Activated CD8-positive, alpha-beta memory T cell treated with anti-CD3 and anti-CD28 coated beads, Interleukin-2, amount 50 U/mL, for 48 hours (primary cell): Measurements from ENCODE around the gene METTL21A.
"Not testable (repeated sequence)": the region's sequence is repeated elsewhere in the genome, so short reads cannot be mapped to it uniquely, and the experiment has no call there.

Source experiments
- DNase-seq: peaks from one replicate; pipeline ENCODE4 v3.0.0-alpha.2; 2020

The METTL21A gene

GRCh38 chr2:207625014-207625907 lies at the start of gene METTL21A:
Gene METTL21A, minus strand, starts transcription at chr2:207625394. Its CDS starts 1,019 bp downstream, at chr2:207624375.
- peak; percentile 94 for DNase-seq

- DNase-seq = no peak
These were observed 49.6 kb upstream of the METTL21A start for GRCh38 chr2:207674826-207675225.

GRCh38 chr2:207674266-207674774 lies 49.1 kb upstream of the METTL21A start:
- no peak for DNase-seq

DNA sequence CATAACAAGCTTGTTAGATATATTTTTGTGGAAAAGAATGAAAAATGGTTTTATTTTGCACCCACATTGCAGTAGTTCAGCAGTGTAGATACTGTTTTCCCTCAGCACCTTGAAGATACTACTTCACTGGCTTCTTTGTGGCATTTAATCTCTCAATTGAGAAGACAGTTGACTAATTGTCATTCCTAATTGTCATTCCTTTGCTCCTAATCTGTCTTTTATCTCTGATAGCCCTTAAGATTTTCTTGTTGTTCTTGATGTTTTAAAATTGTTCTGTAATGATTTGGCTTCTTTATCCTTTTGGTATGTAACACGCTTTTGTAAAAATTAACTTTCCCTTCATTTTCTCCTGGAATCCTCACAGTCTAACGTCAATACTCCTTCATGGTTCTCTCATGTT lies 48.2 kb upstream of the METTL21A start:
- no peak for DNase-seq

DNA sequence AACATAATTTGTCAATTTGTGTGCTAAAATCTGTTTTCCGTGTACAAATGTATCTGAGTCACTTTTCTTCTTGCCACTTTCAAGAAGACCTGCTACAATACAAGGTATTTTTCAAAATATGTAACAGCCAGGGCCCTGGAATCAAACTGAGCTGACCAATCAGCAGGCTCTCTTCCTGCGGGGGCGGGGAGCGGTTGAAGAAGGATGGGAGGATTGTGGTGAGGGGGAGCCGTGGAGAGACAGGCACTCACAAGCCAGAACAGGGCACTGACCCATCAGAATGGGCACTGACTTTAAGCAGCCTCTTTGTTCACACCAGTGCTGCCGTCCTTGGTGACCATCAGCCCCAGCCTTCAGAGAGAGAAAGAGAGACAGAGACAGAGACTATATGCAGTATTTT lies 45.7 kb upstream of the METTL21A start:
- no peak for DNase-seq

- DNase-seq = no peak
These were observed 38.8 kb upstream of the METTL21A start for GRCh38 chr2:207663870-207664545.

- no peak for DNase-seq
These were observed 37.0 kb upstream of the METTL21A start for GRCh38 chr2:207662203-207662602.

- DNase-seq = no peak
These were observed 35.8 kb upstream of the METTL21A start for GRCh38 chr2:207660994-207661393.

- DNase-seq = no peak
These were observed 33.0 kb upstream of the METTL21A start for GRCh38 chr2:207658156-207658555.

DNA sequence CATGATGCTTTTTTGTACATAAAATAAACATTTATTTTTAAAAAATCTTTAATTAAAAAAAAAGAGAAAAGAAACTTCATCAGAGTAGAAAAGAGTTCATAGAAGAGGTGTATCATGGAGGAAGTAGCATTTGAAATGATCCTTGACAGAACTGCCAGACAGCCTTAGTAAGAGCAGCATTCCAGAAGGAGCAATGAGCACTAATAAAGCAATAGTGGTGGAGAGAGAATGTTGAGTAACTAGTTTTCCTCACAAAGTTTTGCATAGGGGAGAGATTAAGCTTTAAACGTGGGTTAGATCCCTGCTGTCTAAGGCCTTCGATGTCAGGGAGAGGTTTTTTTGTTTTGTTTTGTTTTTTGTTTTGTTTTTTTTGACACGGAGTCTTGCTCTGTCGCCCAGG lies 29.8 kb upstream of the METTL21A start:
- no peak for DNase-seq

DNA sequence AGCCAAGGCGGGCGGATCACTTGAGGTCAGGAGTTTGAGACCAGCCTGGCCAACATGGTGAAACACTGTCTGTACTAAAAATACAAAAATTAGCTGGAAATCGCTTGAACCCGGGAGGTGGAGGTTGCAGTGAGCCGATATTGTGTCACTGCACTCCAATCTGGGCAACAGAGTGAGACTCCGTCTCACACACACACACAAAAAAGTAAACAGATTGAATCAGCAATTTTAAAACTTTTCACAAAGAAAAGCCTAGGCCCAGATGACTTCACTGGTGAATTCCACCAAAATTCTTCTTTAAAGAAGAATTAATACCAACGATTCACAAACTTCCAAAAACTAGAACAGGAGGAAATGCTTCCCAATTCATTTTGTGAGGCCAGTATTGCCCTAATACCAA lies 21.4 kb upstream of the METTL21A start:
- DNase-seq = not testable (repeated sequence)

DNA sequence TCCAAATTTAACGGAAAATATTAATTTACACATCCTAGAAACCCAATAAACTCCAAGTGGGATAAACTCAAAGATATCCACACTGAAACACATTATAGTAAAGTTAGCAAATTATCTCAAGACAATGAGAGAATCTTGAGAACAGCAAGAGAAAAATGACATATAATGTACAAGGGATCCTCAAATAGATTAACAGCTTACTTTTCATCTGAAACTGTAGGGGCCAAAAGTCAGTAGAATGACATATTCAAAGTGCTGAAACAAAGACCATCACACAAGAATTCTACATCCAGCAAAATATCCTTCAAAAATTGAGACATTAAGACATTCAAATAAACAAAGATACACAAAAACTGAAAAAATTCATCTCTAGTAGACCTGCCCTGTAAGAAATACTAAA lies 18.7 kb upstream of the METTL21A start:
- DNase-seq = no peak

DNA sequence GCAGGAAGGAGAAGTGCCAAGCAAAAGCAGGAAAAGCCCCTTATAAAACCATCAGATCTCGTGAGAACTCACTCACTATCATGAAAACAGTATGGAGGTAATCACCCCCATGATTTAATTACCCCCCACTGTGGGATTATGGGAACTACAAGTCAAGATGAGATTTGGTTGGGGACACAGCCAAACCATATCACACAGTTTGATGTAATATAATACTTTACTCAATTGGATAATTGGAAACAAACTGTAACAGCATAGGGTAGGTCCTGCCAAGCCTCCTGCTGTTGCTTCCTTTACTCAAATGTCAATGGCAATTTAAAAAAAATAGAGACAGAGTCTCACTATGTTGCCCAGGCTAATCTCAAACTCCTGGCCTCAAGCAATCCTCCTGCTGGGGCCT lies 15.5 kb upstream of the METTL21A start:
- no peak for DNase-seq

DNA sequence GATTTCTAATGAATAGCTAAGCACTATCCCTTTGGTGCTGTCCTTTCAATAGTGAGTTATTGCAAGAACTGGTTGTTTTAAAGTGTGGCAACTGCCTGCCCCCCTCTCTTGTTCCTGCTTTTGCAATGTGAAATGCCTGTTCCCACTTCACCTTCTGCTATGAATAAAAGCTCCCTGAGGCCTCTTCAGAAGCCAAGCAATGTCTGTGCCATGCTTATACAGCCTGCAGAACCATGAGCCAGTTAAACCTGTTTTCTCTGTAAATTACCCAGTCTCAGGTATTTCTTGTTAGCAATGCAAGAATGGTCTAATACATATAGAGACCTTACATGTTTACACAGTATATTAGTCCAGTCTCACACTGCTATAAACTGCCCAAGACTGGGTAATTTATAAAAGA lies 15.0 kb upstream of the METTL21A start:
- DNase-seq = no peak

DNA sequence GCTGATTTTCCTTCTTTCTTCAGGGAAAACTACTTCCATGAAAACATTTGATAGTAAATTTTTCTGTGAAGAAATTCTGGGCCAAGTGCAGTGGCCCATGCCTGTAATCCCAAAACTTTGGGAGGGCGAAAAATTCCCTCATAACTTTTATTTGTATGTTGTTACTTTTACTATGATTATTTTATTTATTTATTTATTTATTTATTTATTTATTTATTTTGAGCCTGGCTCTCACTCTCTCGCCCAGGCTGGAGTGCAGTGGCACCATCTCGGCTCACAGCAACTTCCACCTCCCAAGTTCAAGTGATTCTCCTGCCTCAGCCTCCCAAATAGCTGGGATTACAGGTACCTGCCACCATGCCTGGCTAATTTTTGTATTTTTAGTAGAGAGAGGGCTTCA lies 14.1 kb upstream of the METTL21A start:
- not testable (repeated sequence) for DNase-seq

GRCh38 chr2:207635468-207636200 lies 10.4 kb upstream of the METTL21A start:
- no peak for DNase-seq

DNA sequence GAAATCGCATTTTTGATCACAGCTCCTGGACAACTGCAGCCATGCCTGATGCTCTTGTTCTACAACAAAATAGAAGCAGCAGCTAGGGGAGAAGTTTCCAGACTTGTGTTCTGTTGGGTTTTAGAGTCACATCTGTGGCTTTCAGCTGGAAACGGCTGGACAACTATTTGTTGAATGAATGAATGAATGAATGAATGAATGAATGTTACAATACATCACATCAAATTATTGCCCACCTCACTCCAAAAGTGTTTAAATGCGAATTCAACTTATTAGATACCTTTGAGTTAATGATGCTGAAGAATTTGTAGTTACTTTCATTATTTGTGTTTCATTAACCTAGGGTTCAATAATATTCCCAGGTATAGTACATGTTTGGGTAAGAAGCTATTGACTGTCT lies 8.5 kb upstream of the METTL21A start:
- no peak for DNase-seq

DNA sequence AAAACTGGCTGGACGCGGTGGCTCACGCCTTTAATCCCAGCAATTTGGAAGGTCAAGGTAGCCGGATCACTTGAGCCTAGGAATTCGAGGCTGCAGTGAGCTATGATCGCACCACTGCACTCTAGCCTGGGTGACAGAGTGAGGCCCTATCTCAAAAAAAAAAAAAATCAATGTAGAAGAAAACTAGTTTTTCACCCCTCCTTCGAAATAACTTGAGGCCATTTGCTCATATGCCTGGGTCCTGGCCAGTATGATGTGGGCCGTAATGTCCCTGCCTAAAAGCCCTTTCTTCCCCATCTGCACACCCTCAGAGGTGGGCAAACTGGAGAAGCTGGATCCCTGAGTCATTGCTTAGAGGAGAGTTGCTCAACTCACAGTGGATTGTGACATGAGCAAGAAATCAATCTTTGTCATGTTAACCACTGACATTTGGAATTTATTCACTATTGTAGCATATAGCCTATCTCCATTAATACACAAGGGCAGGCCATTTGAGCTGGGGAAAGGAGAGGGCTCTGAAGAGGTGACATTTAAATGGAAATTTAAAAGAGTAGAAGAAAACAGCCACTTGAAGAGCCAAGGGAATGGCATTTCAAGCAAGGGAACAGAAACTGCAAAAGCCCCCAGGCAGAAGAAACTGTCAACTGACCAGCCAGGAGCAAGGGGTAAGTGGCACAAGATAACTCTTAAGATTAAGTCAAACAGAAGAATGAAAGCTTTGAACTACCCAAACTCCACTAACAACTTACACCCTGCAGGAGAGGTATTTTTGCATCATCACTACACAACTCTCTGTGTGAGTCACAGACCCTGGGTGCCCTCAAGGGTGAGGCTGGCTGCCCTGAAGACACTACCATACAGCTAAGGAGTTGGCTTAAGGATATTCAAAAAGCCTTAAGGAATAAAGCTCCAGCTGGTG lies 7.6 kb upstream of the METTL21A start:
- DNase-seq = no peak

DNA sequence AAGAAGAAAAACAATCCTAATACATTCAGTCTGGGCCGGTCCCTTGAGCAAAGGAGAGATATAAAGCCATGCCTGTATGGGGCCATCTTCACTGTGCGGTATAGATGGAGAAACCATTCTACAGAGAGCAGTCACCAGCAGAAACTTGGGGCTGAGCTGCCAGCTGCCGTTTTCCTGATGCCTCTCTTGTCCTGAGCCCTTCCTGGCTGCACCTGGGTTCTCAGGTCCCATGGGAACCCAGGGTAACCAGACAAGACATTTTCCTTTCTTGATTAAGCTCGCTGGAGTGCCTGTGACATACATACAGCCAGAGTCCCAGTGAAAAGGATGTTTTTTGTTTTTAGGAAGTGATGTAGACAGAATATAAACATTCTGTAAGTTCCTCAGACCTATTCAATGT lies 5.3 kb upstream of the METTL21A start:
- DNase-seq = no peak

DNA sequence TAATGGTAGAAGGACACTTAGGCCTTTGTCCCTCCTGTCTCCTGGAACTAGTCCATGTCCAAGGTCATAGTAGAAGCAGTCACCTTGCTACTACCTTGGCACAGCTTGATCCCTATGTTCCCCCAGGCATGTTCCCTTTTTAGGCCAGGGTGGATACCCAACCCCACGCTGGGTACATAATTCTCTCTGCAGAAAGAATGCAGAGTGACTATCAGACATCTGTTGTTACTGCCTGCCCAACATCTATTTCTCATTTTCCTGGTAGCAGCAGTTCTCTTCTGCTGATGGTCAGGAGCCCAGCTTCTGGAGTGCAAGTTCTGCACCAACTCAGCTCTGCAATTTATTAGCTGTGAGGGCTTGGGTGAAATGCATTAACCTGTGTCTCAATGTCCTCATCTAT lies 4.4 kb upstream of the METTL21A start:
- DNase-seq = no peak

- peak; percentile 84 for DNase-seq
These were observed 795 bp downstream of the METTL21A start for GRCh38 chr2:207624185-207625013.
